NCI-H128 (cell line): Measurements from ENCODE around the gene ZNF473.
"Not testable (repeated sequence)": the region's sequence is repeated elsewhere in the genome, so short reads cannot be mapped to it uniquely, and the experiment has no call there.

Source experiments
- DNase-seq: peaks from one replicate; lab custom pipeline; 2025; ENCODE audit not compliant: unreplicated experiment; lab: John Stamatoyannopoulos, UW

The ZNF473 gene

GRCh38 chr19:50097884-50098283 is 72.1 kb downstream of the ZNF473 start:
- DNase-seq, result not testable (repeated sequence)

- not testable (repeated sequence) for DNase-seq
Observed at GRCh38 chr19:50098892-50099291, 73.1 kb downstream of the ZNF473 start.

DNA sequence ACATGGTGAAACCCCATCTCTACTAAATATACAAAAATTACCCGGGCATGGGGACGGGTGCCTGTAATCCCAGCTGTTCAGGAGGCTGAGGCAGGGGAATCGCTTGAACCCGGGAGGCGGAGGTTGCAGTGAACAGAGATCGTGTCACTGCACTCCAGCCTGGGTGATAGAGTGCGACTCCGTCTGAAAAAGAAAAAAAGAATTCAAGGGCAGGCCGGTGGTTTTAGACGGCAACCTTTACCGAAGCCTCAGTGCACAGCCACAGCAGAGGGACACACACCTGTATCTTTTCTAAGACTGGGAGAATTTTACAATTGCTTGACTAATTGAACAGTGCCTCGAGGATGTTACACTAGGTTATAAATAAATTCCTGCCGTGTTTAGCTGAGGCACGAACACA is 73.9 kb downstream of the ZNF473 start:
- DNase-seq, result not testable (repeated sequence)

- not testable (repeated sequence) for DNase-seq
Observed at GRCh38 chr19:50100946-50101345, 75.1 kb downstream of the ZNF473 start.
